Urothelium cell line (cell line): ENCODE results near the gene LUZP2.

Experiments
- DNase-seq: peaks from one replicate; pipeline ENCODE4 v3.0.0; 2011; ENCODE audit warnings: low spot score, mixed read lengths
- FAIRE-seq: peaks from 2 replicates; lab custom pipeline; 2011; peaks lifted over from hg19 to GRCh38; lab: Jason Lieb, UNC

The LUZP2 gene

DNA sequence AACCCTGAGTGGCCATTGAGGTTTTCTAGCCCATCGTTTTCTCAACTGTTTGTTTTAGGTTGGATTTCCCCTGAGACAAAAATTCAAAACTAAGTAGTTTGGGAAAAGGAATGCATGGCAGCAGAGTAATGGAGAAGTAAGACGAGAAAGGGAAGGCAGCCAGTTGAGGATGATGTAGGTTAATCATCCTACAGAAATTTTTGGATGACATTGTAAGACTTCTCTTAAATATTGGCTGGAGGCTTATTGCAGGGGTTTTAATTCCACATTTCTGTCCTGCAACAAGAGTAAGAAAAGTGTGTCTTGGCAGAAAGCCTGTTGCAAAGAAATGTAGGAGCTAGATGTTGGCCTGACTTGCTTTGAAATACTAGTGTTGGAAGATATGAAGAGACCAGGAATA, 308.8 kb downstream of the LUZP2 start:
- DNase-seq (no peak), FAIRE-seq (no peak)

DNA sequence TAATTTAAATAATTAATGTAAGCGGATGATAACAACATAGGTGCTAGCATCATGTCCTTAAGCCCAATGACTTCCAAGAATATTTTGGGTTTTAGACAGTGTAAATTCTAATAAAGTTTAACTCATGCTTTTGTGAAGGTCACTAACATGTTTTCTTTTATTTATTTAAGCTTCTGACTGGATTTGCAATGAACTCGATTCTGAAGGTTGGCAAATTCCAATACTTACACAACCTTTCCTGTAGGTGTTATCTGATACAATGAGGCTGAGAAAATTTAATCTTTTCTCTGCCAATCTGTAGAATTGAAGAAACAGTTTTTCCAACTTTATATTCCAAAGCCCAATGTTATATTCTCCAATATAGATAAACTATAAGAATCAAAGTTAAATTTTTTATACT, 311.3 kb downstream of the LUZP2 start:
- FAIRE-seq: no peak
- no peak for DNase-seq

DNA sequence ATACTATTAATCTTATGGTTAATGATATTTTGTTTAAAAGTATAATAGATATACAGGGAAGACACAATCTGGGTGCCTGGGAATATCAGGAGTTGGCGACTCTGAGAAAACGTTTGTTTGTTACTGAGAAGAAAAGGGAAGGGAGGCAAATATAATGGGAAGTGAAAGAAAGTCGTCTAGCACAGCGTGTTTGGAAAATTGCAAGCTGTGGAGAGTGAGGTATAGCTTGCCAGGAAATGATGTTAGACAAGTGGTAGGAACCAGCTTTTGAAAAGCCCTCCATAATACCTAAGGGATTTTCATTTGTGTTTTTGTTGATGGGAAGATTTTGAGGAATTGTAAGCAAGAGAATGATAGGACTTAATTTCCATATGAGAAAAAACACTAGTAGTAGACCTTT, 322.2 kb downstream of the LUZP2 start:
- FAIRE-seq: no peak
- DNase-seq: no peak

DNA sequence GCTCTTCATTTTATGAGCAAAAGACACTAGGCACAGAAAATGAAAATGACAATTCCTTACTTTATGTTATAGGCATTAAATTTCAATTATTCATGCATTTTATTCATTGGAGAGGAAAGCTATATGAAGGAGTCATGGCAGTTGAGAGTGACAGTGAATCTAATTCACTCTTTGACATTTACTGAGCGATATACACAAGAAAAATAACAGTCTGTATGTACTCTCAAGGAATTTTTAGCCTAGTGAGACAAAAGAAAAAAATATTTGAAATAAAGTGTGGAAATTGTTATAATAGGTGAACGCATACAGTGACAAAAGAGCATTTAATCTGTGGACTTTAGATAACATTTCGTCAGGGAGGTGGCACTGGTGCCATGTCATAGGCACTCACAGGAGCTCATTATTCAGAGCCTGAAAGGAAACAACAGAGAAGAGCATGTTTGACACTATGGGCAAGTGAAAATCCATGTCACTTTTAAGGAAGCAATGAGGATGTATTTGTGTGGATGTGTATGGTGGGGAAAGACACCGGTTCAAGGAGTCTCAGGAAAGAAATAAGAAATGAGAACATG, 323.1 kb downstream of the LUZP2 start:
- no peak for FAIRE-seq
- DNase-seq: no peak

DNA sequence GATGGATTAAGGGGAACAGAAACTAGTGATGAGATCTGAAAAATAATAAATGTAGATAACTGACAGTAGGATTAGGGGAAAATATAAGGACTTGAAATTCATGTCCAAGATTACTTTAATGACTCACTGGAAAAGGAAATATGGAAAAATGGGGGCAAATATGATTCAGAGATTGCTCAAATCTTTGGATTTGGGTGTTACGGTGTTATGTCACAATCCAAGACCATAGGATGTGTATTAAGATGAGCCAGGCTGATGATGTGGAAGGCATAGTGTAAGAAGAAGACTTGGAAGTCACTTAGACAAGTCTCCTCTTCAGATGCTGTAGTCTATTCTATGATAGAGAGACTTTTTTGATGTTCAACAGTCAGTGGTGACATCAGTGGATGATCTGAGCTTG, 323.7 kb downstream of the LUZP2 start:
- DNase-seq (no peak), FAIRE-seq (no peak)

DNA sequence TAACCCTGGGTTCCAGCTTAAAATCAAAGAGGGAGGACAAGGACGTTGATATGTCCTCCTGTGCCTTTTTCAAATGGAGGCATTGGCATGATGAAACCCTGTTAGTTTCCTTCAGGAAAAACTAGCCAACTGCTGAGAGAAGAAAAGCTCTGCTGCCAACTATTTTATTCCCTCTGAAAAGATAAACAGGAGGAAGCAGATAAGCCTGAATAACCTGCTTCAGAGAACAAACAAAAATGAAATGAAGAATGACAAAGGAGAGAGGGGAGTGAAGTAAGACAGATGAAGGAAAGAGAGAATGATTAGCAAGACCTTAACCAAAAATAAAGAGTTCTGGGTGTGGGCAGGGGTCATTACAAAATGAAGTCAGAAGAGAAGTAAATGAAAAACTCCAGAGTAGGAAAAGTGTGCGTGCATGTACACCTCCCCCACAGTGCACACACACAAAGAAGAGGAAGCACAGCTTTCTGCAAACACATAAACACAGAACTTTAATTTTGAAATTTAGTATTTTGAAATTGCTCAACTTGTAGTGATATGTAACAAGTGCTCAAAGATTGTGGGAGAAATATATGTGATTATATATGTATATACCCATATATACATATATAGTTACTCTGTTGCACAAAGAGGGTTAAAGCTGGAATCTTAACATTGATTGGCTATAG, 332.2 kb downstream of the LUZP2 start:
- no peak for FAIRE-seq

DNA sequence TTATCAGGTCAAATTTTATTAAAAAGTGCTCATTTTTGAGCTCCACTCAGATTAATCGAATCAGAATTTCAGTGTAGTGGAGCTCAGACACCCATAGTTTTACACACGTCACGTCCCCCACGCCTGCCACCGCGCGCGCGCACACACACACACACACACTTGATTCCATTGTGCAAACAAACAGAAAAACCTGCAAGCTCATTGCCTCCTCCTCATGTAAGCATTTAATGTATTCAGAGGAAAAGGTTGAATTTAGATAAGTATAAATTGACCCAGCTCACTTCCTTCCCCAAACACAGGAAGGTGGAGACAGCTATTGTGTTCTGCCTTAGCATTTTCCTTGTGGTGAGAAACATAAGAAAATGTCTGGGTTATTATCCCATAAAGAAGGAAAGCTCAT, 336.7 kb downstream of the LUZP2 start:
- FAIRE-seq: no peak
- no peak for DNase-seq

More for the DNA sequence above, 332.2 kb downstream of the LUZP2 start:
- DNase-seq: no peak

DNA sequence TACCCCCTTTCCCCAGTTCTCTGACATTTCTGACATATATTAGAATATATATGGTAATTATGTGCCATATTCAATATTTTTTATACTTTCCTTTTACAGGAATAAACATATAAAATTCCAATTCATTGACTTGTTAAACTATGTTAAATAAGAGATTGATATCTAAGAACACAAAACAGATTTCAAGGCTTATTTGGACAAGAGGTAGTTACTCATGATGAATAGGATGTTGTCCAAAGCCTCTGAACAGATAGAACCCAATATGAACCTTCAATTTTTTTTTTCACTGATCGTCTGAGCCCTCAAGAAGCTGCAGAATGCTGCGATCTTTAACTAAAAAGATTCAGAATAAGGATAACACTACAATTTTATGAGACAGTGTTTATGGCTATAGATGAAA, 340.3 kb downstream of the LUZP2 start:
- DNase-seq (no peak), FAIRE-seq (no peak)

DNA sequence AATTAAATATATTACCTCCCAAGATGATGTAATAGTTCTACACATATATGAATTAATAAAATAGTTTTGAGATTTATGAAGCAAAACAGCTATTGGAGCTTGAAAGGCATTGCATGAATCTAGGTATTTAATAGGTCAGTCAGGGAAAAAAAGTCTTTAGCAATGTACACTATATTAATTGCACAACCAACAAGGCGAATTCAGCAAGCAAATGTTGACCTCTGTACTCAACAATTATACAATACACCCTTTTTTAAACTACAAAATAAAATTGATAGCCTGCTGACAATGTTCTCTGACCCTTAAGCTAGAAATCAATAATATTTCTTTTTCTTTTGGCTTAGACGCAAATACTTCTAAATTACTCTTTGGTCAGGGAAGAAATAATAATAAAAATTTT, 345.5 kb downstream of the LUZP2 start:
- FAIRE-seq (no peak), DNase-seq (no peak)

DNA sequence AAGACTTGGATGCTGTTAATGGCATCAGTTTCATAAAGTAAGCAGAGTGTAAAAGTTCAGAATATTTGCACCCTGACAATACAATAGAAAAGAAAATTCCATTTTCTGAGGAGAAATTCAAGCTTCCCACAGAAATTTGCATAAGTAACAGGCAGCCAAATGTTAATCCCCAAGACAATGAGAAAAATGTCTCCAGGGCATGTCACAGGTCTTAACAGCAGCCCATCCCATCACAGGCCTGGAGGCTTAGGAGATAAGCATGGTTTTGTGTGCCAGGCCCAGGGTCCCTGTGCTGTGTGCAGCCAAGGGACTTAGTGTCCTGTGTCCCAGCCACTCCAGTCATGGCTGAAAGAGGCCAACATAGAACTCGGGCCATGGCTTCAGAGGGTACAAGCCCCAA, 347.6 kb downstream of the LUZP2 start:
- FAIRE-seq: no peak
- no peak for DNase-seq

DNA sequence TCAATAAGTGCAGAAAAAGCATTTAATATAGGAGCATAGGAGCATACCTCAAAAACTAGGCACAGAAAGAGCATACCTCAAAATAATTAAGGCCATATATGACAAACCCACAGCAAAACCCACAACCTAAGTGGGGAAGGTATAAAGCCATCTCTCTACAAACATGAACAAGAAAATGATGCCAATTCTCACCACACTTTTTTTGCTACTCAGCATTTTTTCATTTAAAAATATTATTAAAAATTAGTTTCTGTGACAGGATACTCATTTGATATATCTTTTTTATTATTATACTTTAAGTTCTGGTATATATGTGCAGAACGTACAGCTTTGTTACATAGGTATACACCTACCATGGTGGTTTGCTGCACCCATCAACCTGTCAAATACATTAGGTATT, 352.0 kb downstream of the LUZP2 start:
- DNase-seq: no peak
- no peak for FAIRE-seq

DNA sequence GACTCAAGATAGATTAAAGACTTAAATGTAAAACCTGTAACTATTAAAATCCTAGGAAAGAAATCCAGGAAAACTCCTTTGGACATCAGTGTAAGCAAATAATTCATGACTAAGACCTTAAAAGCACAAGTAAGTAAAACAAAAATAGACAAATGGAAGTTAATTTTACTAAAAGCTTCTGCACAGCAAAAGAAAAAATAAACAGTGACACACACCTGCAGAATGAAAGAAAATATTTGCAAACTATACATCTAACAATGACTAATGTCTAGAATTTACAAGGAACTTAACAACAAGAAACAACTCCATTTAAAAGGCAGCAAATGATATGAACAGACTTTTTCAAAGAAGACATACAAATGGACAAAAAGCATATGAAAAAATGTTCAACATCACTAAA, 359.1 kb downstream of the LUZP2 start:
- DNase-seq (no peak), FAIRE-seq (no peak)

DNA sequence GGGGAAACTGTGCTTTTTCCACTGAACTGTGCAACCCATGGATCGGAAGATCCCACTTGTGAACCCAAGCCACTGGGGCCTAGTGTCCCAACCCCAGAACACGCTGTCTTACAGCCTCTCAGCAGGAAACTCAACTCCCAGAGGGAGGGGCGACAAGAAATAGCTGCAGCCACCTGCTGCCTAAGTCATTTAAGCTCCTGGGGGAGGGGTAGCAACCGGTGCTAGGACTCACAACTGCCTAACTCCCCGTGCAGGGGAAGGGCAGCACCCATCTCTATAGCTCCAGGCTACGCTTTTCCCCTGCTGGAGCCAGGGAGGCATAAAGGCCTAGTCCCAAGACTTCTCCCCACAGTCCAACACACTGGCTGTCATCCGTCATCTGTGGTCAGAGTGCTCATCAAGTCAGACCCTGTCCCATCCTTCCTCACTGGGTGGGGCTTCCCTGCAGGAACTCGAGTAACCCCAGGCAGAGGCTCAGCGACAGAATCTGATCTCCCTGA, 363.0 kb downstream of the LUZP2 start:
- FAIRE-seq (no peak), DNase-seq (no peak)

DNA sequence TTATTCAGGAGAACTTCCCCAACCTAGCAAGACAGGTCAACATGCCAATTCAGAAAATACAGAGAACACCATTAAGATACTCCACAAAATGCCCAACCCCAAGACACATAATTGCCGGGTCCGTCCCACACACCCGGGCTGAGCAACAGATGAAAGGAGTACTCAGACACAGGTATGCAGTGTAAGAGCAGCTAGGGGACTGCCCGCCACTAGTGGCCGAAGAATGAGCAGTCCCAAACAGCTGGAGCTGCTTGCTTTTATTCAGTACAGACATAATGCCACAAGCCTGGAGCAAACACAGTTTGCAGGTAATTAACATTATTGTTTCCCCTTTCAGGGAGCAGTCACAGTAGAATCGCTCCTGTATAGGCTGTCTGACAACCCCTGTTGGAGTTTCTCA, 364.6 kb downstream of the LUZP2 start:
- DNase-seq (no peak), FAIRE-seq (no peak)

DNA sequence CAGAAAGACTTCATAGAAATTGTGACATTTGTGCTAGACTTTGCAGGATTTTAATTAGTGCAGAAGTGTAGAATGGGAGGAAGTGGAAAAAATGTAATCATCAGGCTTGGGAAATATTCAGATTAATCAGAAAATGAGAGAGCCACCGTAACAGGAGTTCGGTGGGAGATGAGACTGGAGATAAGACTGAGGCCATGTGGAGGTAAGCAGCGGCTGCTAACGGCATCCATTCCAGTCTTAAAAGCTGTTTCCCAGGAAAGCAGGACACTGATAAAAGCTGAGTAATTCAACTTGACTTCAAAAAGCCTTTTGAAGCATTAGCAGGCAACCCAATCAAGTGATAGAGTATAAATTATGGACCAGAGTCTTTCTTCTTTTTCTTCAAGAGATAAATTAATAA, 369.9 kb downstream of the LUZP2 start:
- FAIRE-seq: no peak
- no peak for DNase-seq

DNA sequence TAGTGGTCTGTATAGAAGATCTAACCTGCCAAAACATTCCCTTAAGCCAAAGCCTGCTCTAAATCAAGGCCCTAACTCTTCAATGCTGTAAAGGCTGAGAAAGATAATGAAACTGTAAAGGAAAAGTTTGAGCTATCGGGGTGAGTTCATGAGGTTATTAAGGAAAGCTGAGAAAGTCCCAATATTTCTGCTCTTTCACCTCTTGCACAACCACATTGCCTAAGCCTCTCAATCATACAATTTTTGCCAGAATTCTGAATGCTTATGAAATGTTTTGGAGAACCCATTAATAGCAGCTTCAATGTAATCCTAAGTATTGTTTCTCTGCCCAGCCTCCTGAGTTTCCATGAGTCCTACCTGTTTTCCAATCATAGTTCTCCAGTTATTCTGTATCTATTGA, 373.2 kb downstream of the LUZP2 start:
- FAIRE-seq: no peak
- no peak for DNase-seq

DNA sequence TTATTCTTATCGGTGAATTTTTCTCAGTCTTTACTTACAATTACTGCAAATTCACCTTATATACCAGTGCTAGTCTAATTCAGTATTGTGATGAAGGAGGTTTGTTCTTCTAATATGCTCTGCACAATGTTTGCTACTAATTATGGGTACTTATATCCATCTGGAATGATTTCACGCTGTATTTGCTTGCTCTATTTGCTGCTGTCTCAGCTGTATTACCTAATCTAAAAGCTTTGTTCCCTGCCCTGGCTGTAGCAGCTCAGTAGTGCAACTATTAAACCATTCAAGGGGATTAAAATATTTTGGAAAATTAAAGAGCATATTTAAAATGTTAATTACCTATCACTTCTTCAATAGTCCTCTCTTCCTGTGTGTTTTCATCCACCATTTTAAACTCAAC, 375.3 kb downstream of the LUZP2 start:
- DNase-seq (no peak), FAIRE-seq (no peak)

DNA sequence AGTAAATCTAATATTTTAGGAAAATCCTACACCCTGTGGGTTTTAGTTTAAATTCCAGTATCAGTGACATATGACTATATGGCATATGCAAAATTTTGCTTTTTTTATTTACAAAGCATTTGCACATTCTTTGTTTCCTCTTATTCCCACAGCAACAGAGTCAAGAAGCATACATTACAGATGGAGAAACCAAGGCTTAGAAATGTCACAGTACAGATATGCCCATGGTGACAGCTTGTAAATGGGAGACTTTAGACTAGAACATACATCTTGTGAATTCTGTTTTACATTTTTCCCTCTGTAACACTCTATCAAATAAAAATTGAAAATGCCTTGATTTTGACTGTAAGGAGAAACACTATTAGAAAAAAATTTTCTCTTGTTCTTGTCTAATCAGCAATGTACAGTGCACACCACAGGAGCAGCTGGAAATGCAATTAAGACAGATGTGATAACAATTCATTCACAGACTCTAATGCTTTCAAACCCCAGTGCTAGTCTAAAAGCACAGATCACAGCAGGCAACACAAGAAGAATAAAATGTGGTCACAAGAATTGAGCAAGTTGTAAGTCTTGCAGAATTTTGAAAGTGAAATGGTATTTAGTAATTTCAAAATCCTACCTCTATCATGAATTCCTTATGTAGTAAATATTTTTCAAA, 375.9 kb downstream of the LUZP2 start:
- DNase-seq (no peak), FAIRE-seq (no peak)

DNA sequence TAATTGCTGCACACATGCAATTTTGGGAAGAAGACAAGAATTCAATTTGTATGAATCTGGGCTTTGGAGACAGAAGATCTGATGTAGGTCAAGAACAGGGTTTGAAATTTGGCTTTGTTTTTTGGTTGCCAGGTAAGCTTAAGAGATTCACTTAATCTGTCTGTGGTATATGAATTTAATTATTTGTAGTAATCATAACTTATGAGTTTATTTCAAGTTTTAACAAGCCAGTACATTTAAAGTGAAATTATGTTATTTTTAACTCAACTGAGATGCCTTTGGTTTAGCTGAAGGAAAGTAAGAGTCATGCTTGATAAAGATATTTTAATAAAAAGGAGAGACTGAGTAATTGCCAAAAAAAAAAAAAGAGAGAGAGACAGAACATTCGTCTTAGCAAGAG, 384.1 kb downstream of the LUZP2 start:
- DNase-seq (no peak), FAIRE-seq (no peak)

DNA sequence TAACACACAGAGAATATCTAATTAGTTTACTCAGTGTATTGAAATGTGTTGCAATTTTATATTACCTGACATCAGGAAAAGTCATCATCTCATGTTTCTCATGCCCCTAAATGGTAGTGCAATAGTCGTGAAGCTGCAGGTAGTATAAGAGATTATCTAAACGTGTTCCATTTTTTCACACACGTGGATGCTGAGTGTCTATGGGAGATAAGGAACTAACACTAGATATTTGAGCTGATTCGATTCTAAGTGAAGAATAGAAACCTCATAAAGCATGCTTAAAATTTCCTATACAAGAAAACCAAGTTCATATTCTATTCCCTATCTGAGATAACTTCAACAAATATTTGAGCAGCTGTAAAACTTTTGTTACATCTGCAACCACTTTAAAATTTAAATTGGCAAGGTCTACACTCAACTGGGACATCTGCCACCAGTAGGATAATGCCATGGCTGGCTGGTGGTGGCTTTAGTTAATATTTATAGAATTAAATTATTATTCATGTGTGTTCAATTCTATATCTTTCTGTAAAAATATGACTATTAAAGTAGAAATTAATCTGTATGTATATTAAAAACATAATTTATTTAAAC, 388.8 kb downstream of the LUZP2 start:
- FAIRE-seq (no peak), DNase-seq (no peak)

DNA sequence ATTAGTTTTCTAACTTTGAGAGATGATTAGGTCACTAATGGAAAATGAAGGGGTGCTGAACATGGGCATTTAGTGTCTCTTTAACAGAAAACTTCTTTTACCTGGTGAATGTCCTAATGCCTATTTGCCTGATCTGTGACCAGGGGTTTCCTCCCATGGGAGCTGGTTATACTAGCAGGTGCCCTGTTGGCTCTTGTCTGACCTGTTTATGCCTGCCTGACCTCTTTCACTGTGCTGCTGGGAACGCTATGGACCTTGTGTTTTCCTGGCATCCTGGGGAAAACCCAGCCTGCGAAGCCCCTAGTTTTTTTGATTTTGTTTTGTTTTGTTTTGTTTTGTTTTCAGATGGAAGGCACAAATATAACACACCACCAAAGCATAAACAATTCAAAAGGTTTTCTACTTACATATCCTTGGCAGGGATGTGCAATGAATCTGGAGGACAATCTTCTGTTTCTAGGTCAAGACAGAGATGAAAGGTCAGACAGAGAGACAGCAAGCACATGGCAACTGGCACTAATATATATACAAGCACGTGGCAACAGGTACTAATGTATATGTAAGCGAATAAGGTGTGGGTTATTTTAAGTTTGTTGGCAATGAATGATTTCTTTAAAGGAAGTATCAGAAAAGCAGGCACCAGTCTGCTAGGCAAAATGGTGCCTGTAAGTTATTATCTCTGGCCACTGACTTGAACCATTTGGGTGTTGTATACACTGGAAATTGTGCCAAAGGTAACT, 390.2 kb downstream of the LUZP2 start:
- FAIRE-seq: no peak
- no peak for DNase-seq
